ENCODE measurements around the gene OR6S1.
A peak's percentile ranks its signal among the peaks of the same experiment; 100 is the strongest.

The OR6S1 gene

DNA sequence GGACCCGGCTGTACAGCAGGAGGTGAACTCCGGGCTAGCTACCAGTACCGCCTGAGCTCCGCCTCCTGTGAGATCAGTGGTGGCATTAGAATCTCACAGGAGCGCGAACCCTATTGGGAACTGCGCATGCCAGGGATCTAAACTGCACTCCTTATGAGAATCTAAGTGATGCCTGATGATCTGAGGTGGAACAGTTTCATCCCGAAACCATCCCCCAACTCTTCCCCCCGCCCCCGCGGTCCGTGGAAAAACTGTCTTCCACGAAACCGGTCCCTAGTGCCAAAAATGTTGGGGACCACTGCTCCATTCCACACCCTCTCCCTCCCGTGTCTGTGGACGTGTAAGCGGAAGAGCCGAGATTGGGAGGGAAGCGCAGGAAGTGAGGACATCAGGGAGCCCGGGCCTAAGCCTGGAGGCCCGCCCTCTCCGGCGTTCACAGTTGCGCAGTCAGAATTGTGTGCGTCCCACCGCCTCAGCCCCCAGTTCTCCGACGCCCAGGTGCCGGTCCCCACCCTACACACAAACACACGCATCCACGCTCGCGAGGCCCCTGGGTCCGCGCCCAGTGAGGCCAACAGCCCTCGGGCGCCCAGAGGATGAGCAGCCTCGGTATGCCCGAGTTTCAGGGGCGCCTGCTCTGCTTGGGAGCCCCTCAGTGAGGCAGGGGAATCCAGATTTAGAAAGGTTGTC is 41.1 kb upstream of the OR6S1 start:
- TF ChIP-seq ZFP30 (CRISPR knock-in tag; IDR thresholded peaks at IDR 0.05) (no peak), BACH2 (CRISPR knock-in tag; IDR thresholded peaks at IDR 0.05; ENCODE audit: borderline replicate concordance) (no peak), CSRNP3 (CRISPR knock-in tag; IDR thresholded peaks at IDR 0.05) (no peak), ZFP3 (CRISPR knock-in tag; IDR thresholded peaks at IDR 0.05) (no peak), ARNTL (CRISPR knock-in tag; IDR thresholded peaks at IDR 0.05; ENCODE audit: borderline replicate concordance, low read depth) (no peak), SNAI2 (CRISPR knock-in tag; IDR thresholded peaks at IDR 0.05) (no peak), ESRRG (CRISPR knock-in tag; IDR thresholded peaks at IDR 0.05) (no peak), RARB (CRISPR knock-in tag; IDR thresholded peaks at IDR 0.05) (no peak), CSDC2 (CRISPR knock-in tag; IDR thresholded peaks at IDR 0.05) (no peak), OSR1 (CRISPR knock-in tag; IDR thresholded peaks at IDR 0.05) (no peak), ZC3H10 (CRISPR knock-in tag; IDR thresholded peaks at IDR 0.05) (no peak), TCF4 (CRISPR knock-in tag; IDR thresholded peaks at IDR 0.05; ENCODE audit: borderline replicate concordance) (no peak), ZNF70 (CRISPR knock-in tag; IDR thresholded peaks at IDR 0.05) (no peak)
- TF ChIP-seq, protein P1, sequence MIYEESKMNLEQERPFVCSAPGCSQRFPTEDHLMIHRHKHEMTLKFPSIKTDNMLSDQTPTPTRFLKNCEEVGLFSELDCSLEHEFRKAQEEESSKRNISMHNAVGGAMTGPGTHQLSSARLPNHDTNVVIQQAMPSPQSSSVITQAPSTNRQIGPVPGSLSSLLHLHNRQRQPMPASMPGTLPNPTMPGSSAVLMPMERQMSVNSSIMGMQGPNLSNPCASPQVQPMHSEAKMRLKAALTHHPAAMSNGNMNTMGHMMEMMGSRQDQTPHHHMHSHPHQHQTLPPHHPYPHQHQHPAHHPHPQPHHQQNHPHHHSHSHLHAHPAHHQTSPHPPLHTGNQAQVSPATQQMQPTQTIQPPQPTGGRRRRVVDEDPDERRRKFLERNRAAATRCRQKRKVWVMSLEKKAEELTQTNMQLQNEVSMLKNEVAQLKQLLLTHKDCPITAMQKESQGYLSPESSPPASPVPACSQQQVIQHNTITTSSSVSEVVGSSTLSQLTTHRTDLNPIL (CRISPR knock-in tag; IDR thresholded peaks at IDR 0.05; ENCODE audit: low read depth) = no peak
- ATAC-seq = peak; percentile 79

DNA sequence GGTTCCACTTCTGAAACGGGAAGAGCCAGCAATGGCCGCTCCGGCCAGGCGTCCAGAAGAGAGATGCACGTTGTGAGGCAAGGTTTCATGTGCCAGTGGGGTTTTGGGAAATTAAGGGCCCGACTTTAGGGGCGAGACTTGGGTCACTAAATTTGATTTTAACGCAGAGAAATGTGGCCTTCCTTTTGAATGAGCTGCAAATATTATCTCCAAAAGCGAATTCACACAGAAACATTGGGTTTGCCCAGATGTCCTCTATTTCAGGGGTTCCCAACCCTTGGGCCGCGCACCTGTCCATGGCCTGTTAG is 40.6 kb upstream of the OR6S1 start:
- ATAC-seq = no peak
- TF ChIP-seq, protein P2, sequence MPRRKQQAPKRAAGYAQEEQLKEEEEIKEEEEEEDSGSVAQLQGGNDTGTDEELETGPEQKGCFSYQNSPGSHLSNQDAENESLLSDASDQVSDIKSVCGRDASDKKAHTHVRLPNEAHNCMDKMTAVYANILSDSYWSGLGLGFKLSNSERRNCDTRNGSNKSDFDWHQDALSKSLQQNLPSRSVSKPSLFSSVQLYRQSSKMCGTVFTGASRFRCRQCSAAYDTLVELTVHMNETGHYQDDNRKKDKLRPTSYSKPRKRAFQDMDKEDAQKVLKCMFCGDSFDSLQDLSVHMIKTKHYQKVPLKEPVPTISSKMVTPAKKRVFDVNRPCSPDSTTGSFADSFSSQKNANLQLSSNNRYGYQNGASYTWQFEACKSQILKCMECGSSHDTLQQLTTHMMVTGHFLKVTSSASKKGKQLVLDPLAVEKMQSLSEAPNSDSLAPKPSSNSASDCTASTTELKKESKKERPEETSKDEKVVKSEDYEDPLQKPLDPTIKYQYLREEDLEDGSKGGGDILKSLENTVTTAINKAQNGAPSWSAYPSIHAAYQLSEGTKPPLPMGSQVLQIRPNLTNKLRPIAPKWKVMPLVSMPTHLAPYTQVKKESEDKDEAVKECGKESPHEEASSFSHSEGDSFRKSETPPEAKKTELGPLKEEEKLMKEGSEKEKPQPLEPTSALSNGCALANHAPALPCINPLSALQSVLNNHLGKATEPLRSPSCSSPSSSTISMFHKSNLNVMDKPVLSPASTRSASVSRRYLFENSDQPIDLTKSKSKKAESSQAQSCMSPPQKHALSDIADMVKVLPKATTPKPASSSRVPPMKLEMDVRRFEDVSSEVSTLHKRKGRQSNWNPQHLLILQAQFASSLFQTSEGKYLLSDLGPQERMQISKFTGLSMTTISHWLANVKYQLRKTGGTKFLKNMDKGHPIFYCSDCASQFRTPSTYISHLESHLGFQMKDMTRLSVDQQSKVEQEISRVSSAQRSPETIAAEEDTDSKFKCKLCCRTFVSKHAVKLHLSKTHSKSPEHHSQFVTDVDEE (CRISPR knock-in tag; IDR thresholded peaks at IDR 0.05) = no peak
- no peak for TF ChIP-seq ESRRG (CRISPR knock-in tag; IDR thresholded peaks at IDR 0.05)
- no peak for TF ChIP-seq TCF4 (CRISPR knock-in tag; IDR thresholded peaks at IDR 0.05; ENCODE audit: borderline replicate concordance)
- TF ChIP-seq OSR1 (CRISPR knock-in tag; IDR thresholded peaks at IDR 0.05) = no peak
- TF ChIP-seq ZNF565 (CRISPR knock-in tag; conservative IDR thresholded peaks at IDR 0.05; ENCODE audit: low read depth) = no peak

GRCh38 chr14:20681348-20682126 is 40.0 kb upstream of the OR6S1 start:
- ATAC-seq = peak; percentile 17
- TF ChIP-seq ZFP3 (CRISPR knock-in tag; IDR thresholded peaks at IDR 0.05) (no peak), ZNF565 (CRISPR knock-in tag; conservative IDR thresholded peaks at IDR 0.05; ENCODE audit: low read depth) (no peak), POU6F1 (CRISPR knock-in tag; IDR thresholded peaks at IDR 0.05; ENCODE audit: borderline replicate concordance, low read depth) (0 out of 2 replicates have a peak, but pooled peaks have one; percentile 24), TOX (CRISPR knock-in tag; IDR thresholded peaks at IDR 0.05; ENCODE audit: borderline replicate concordance) (no peak)
- TF ChIP-seq, protein P2 (CRISPR knock-in tag; IDR thresholded peaks at IDR 0.05) = peak; percentile 38; the same call in 1 of the 2 replicates
